Bladder microvascular endothelial cell (primary cell): ENCODE data around the gene RBPJ. TPM values are rescaled to one million over a fixed set of nuclear protein-coding genes. Genes with fewer than 3 reads are reported as not detected.

Experiments used
- total RNA-seq: library from RNA; depleted of rRNA; stranded (reverse); fragments of >200 nt; gene quantifications from 2 replicates; pipeline ENCODE4 v1.2.3, GENCODE V29; 2014

RBPJ gene
- 26.2 and 73.4 TPM in 2 replicates for total RNA-seq

DNA sequence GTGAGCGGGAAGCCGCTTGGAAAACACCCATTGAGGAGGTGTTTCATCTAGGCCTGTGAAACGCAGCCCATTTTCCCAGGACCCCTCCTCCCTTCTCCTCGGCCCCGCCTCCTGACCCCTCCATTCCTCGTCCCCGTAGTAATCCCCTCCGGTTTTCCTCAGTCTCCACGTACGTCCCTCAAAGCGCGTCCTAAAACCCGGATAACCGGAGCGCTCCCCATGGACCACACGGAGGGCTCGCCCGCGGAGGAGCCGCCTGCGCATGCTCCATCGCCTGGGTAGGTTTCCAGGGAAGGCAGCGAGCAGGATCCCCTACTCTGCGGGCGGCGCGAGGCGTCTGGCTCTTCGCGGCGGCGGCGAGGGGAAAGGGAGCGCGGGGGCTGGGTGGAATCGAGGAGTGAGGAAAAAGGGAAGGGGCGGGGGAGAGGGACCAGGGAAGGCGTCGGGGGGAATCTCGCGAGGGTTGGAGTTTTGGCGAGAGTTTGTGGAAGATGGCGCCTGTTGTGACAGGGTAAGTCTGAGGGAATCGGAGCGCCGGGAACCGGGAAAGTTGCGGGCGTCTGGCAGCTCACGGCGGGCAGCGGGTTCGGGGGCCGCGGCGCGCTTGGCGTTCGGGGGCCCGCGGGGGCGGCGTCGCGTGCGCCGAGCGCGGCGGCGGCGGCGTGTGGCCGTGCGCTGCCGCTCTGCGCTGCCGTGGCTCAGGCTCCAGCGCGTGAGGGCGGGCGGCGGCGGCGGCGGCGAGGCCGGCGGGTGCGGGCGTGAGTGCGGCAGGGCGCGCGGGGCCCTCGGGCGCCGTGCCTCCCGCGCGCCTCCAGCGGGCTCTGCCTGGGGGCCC is at the start of gene RBPJ:
Gene RBPJ (plus strand): TSS at position 477 of the 835 bp plus-strand sequence. CDS start 15 bp downstream, at position 492.

Other genes starting within 250 kb of the RBPJ start
- gene CCKAR, start 169.5 kb downstream of the RBPJ start, total RNA-seq, result not detected in 2 replicates